NCI-H1048 (cell line): ENCODE results near the gene CACNA2D3.

Experiments used
- DNase-seq: peaks from one replicate; lab custom pipeline; 2025; lab: John Stamatoyannopoulos, UW

CACNA2D3 gene

DNA sequence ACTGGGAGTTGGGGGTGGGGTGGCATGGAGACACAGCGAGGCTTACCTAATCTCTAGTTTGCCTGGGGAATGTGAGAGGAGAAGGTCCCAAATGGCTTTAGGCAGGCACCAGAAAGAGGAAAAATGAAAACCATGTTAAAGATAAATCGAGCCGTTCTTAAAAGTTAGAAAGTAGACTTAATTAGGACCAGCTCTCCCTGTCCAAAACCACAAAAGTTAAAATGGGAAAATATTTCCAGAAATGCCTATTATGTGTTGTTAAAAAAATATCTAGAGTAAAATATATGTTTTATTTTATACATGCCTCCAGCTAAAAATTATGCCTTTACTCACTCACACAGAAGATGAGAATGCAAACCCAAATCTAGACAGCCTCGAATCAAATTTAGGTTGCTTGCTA lies 755.4 kb downstream of the CACNA2D3 start:
- no peak for DNase-seq

DNA sequence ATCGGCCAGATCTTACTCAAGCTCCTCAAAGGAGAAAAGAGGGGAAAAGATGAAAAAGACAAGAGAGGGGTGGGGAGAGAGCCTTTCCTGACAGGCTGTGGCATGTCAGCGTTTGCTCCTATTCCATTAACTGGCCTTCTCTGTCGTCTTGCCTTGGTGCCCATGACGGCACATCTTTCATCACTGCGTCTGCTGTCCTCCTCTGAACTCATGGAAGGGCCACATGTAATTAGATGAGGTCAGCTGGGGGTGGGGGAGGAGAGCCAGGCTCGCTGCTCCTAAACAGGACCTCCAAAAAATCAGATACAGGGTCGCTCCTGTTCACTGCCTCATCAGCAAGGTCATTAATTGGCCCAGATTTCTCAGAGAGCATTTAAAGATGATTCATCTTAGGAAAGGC lies 755.8 kb downstream of the CACNA2D3 start:
- DNase-seq = no peak

DNA sequence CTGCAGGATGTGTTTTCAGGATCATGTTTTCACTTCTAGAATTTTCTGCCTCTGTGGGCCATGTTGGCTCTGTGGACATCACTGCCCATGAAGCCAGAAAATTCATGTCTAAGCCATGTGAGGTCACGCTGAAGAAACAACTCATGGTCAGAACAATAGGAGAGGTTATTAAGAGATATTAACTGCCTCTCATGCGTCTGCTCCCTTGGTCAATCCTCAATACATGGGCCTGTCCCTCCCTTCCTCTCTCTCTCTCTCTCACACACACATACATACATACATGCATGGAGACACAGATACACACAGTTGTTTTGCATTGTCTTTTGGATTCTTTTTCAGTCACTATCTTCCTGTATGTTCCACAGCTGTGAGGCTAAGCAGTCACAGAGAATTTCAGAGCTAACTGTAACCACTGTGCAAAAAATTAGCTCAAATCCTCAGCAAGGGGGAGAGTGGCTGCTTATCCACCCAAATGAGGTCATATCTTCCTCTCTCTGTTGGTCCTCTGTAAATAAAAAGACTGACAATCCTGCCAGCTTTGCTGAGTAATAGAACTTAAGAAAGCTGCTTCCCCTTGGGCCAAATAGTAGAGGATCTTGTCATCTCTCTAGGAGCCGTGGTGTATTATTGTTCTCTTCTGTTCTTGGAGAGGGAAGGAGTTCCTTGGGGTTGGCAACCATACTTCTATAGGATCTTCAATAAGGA lies 759.9 kb downstream of the CACNA2D3 start:
- DNase-seq = no peak

DNA sequence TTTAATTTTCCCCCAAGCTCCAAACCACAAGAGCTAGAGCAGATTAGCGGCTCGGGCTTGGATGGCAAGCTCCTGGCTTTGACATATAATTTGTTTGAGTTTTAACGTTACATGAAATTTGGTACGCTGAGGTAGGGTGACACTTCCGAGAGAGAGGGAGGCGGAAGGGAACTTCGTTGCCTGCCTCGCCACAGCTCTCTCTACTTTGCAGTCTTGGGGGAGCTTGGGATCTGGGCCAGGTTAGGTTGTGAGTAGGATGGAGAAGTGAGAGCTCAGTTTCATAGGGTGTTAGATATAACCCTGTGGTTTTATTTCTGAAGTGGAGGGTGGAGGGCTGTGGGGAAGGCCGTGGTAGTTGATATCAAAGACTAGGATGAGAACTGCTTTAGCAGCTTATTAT lies 765.8 kb downstream of the CACNA2D3 start:
- DNase-seq = no peak

DNA sequence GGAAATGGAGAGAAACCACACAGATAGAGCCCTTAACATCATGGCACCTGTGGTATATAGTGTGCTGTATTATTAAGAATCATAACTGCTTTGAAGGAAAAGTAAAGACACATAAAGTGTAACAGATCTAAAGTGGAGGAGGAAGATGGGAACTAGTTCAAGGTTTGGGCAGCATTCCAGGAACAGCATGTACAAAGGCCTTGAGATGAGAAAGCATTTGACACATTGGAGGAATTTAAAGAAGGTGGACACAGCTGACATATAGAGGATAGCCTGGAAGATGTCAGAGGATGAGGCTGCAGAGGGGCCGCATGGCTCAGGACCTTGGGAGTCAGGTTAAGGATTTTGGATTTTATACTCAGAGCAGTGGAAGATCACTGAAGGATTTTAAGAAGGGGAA lies 766.5 kb downstream of the CACNA2D3 start:
- no peak for DNase-seq

DNA sequence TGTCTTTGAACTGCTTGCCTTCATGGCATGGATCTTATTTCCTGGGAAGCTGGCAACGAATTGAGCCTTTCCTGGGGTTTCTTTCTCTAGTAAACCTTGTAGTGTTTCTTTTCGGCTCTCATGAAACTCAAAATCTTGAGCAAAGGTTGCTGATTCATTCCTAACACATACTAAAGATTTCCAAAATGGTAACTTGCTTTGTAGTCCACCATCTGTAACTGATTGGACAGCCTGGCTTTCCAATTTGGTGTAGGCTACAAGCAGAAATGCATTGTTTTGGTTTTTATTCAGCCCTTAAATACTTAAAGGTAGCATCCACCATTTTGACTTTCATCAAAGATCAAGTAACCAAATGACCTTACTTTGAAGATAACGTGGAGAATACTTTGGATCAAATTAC lies 767.4 kb downstream of the CACNA2D3 start:
- DNase-seq = no peak

DNA sequence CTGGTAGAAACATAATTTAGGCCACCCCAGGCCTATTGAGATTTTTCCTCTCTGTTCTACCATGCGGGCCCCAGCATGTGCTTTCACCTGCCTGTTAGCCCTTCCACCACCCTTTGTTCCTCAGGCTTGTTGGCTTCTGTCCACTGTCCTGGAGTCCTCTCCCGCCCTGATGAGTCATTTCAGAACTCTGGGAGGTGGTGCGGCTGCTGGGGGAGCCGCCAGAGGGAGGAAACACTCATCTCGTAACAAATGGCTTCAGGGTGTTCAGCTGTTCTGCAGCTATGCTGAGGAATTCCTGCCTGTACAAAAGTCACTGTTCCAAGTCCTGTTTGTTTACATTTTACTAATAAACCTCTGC lies 769.2 kb downstream of the CACNA2D3 start:
- no peak for DNase-seq

DNA sequence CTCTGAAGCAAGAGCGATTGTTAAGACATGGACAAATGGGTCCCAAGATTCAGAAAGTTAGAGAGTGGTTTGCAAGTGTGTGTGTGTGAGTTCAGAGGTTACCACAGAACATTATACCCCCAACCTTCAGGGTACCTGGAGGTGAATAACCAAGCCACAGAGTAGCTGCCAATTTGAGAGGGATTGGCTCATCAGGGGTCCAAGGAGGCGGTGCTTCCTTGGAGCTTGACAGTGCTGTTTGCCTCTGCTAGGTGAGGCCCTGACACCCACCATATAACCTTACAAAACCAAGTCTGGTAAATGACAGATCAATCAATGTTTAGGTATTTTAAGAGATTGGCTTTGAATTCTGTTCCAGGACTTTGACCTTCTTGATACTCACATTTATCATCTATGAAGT lies 769.8 kb downstream of the CACNA2D3 start:
- no peak for DNase-seq

DNA sequence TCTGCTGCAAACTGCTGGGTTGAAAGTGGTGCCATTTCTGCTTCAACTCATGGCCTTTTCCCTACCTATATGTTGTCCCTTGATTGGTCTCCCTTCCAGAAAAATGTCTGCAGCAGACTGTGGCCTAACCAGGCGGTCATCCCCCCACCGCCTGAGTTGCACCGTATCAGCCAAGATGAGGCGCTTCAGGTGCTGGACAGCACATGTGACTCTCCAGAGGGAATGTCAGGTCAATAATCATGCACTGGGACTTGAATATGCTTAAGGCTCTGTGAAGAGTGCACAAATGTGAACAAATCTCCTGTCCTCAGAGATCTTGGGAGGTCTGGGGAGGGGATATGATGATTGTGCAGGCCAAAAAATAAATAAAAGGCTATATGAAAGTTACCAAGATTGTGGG lies 773.3 kb downstream of the CACNA2D3 start:
- no peak for DNase-seq

DNA sequence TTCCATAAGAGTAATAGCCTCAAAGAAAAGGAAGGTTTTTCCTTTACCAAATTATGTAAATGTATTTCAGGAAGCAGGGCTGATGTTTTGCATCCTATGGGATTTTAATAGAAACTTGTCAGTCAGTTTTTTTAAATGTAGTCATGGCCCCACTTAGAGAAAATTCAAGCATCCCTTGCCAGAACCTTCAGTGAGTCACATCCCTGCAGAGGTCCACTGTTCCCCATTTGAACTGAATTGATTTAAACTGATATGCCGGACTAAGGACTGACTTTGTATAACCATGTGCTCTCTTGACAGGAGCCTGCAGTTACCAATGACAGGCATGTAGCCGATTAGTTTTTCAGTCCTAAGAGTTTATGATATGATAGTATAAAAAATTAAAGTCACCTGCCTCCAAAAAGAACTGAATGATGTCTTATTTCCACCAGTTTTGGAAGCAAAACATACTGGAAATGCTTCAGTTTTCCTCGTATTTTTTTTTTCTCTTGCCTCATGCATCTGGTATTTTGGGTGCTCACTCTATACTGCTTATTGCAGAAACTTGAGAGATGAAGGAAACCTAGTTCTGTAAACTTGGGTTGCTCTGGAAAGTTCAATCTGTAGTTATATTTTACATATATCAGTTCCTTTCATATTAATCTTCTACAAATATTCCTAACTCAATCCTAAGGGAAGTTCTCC lies 774.8 kb downstream of the CACNA2D3 start:
- no peak for DNase-seq

DNA sequence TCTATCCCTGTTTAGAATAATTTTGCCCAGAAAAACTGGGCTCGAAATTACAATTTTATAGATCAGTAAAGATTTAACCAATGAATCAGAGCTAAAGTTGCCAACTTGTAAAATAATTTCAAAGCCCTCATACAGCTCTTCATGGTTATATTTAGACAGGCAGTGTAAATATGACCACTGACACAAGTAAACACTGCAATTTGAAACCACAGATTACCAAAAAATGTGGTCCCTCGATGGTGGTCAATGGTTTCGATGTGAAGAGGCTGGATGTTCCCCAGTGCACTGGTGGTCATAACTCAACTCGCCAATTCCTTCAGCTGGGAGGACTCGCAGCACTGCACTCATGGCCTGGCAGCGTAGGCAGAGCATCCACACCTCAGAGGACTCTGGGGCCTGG lies 776.9 kb downstream of the CACNA2D3 start:
- no peak for DNase-seq

DNA sequence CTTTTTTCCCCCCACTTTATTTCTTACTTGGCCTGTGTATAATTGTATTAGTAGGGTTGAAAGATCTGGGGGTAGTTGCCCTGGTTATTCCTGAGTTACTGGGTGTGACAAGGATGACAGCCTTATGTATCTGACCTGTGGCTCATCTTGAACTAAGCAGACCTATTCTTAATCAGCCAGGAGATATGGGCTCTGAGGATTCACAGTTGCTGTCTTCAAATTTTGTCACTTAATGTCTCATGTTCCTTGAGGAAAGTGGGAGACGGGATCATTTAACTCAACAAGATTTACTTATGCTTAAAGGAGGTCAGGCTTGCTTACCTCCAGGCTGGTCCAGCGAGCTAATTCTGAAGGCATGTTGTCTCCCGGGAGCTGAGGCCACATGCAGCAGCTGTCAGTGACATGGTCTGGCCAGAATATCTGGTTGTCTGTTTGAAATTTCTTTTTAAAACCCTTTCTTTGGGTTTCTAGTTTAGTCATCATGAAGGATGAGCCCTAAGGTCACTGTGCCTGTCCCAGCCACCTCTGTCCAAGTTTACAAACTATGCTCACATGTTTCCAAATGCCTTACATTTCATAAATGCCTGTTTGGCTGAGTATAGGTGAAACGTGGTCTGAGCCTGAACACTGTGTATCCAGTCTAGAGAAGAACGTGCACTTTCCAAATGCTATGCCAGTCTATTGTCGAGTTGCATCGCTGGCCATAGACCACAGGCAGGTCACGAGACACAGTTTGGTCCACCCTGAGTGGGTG lies 778.7 kb downstream of the CACNA2D3 start:
- DNase-seq = no peak

DNA sequence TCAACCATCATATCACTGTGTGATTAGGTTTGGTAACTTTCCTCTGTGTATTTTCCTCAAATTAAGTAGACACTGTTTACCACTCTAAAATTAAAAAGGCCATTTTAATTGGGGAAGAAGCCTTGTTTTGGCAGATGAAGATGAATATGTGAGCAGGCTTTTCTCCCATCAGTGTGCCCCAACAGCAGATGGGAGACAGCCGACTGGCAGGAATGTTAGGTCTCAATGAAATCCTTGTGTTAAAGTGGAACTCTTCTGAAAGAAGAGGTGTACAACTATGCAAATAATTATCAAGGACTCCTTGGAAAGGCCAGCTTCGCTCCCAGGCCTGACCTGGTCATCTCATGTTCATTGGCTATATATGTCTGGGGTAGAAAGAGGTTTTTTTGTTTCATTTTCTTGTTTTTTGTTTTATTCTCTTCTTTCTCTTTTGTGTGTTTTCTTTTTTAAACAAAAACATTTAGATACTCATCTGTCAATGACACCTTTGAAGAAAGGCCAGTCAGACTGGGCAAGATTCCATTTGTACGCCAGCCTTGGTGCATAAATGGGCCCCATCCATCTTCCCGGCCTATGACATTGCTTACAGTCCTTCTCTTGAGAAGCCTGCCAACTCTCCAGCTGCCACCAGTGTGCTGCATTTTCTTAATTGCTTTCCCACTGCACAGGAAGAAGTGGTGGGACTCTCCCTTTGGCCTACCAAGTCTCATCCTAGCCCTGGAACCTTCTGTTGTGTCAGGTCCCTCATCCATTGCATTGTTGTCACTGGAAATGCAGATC lies 779.7 kb downstream of the CACNA2D3 start:
- DNase-seq = no peak

DNA sequence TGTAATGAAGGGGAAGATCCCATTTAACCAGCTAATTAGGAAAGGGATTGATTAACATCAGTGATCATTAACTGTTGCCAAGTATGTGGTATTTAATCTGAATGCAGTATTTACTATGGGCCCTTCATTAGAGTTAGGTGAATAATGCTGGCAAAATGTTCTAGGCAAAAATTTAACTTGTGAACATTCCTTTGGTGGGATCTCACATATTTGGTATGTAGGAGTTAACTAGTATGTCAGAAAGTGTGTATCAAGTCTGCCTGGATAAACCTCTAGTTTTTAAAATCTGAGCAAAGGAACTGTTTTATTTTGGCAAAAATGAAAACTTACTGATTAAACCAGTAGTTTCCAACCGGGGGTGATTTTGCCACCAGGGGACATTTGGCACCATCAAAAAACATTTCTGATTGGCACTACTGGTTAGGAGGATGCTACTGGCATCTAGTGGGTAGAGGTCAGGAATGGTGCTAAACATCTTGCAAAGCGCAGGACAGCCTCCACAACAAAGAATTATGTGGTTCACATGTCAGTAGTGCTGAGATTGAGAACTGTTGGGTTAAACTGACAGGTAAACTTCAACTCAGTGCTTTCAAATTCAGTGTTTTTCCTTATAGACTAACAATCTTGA lies 783.0 kb downstream of the CACNA2D3 start:
- no peak for DNase-seq

DNA sequence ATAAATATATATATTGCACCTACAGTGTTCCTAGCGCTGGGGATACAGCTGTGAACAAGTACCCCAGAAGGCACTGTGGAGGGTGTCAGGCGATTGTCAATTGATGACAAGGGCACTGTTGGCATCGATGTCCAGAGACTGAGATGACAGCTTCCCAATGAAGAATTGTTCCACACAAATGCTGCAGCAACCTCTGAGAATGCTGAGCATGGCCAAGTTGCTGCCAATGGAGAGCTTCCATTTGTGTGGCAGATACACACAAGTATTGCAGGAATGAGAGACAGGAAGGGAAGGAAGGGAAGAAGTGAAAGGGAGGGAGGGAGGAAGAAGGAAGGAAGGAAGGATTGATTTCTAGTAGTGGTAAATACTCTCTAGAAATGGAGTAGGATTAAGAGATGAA lies 783.6 kb downstream of the CACNA2D3 start:
- no peak for DNase-seq

DNA sequence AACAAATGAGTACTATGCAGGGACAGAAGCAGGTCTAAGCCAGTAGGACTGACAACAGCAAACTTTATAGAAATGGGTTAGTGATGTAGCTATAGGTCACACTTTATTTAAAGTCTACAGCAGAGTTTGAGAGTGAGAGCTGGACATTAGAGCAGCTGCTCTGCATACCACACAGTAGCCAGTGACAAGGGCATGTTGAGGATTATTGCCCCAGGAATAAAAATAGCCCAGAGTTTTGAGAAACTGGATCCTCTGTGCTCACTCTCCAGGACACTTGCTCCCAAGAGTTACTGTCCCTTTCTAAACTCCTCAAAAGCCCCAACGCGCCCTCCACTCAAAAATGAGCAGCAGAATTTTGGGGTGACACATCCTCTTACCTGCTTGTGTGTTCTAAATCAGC lies 784.4 kb downstream of the CACNA2D3 start:
- DNase-seq = no peak

DNA sequence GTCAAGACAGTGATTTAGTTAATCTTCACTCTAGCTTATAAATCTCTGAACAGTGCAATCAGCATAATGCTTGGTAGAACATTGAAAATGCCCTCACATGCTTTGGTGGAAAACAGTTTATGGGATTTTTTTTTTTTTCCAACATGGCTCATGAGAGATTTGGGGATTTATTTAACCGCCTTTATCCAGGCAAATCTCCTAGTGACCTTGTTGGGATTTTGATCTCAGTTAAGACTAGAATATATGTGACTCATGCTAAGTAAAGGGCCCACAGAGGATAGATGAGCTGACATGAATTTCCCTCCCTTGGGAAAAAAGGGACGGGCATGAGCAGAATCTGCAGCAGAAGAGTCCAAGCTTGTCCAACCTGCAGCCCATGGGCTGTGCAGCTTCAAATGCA lies 786.8 kb downstream of the CACNA2D3 start:
- DNase-seq = no peak

DNA sequence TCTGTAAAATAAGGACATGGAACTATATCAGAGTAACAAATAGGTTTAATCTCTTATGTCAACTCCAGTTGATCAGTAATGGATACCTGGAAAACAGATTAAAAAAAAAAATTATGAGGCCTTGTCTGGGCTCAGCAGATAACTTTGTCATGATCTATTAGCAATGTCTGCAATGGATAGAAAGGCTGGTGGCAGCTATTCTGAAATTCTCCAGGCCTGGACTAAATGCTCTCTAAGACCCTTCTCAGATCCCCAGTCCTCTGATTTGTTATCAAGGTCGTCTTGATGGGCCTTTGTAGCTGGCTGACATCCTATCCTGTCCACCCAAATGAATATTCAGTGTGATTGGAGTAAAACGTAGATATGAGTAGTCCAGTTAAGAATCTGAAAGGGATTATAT lies 791.8 kb downstream of the CACNA2D3 start:
- DNase-seq = no peak

DNA sequence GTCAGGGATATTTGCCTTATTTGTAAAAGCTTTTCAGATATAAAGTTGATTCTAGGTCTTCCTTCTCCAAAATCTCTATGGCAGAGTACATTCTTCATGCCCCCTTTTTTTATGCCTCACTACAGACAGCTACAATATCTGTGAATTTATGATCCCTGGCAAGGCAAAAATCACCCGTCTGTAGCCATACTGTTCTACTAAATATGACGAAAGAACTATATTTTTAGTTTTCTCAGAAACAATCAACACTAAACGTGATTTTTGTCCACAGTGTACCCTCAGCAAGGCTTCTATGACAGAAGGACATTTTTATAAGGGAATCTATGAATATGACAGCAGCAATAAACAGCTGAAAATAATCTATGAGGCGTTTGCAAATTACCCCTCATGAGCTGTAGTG lies 792.8 kb downstream of the CACNA2D3 start:
- DNase-seq = no peak

DNA sequence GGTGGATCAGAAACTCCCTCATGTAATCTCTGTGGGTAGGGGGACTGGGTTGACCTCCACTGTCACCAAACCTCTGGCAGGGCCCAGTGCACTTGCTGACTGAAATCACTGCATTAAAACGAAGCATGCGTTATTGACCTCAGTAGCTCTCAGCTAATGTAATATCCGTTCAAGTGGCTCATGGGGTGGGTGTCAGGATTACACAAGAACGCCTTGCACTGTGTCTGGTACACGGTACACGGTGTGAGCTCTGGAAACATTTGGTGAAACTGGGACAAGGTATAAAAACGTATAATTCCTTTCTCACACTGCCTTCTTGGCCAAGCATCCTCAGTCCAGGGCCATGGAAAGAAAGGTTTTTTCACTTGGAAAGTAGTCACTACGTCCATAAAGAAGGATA lies 793.6 kb downstream of the CACNA2D3 start:
- DNase-seq = no peak

DNA sequence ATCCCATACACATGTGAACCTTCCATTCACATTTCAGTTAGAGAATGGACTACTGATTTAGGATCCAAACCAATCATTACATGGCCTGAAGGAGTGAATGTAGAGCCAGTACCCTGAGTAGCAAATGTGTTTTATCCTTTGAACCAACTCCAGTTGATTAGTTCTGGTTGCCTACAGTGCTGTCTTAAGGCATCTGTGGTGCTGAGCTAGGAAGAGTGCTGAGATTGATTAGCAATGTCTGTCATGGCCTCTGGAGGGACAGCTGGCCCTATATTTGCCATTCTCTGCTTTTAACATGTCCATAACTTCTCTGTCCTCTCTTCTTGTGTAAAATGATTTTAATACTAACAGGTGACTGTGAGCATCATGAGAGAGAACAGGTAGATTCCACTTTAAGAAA lies 794.4 kb downstream of the CACNA2D3 start:
- DNase-seq = no peak

DNA sequence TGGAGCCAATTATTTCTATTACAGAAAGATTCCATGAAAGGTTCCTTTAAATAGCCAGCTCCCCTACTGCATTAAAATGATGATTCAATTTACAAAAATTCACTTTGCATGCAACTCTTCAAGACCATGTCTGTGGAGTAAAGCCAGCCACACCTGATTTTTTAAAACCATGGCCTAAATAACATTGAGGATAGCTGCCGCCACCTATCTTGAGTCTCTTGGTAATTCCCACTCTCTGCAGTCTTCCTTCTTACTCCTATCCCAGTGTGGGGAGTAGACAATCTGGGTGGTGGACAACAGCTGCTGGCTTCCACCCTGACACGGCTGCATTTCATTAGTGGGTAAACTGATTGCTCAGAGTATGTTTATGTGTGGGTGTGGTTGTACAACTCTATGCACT lies 794.8 kb downstream of the CACNA2D3 start:
- no peak for DNase-seq
